Effector memory CD4-positive, alpha-beta T cell (primary cell): ENCODE results near the gene CADPS2.

ENCODE experiments used
- DNase-seq, 3 donors: peaks; one replicate each; pipeline ENCODE4 v3.0.0-alpha.2; 2020
- H3K27ac ChIP-seq: 2 replicates; pipeline ENCODE4 v1.7.0; 2013; ENCODE audit warnings: mild to moderate bottlenecking, low read length, moderate library complexity; ENCODE audit not compliant: insufficient read depth, poor library complexity, severe bottlenecking
- H3K27me3 ChIP-seq: replicated peaks from 2 replicates; pipeline ENCODE4 v1.7.0; 2013; ENCODE audit warnings: mild to moderate bottlenecking, low read length; ENCODE audit not compliant: insufficient read depth, control insufficient read depth, poor library complexity, severe bottlenecking
- H3K36me3 ChIP-seq: 2 replicates; pipeline ENCODE4 v1.7.0; 2013; ENCODE audit warnings: mild to moderate bottlenecking, low read length, moderate library complexity; ENCODE audit not compliant: control insufficient read depth, insufficient read depth
- H3K4me1 ChIP-seq: 2 replicates; pipeline ENCODE4 v1.7.0; 2013; ENCODE audit warnings: low read length, mild to moderate bottlenecking; ENCODE audit not compliant: control insufficient read depth, insufficient read depth, poor library complexity, severe bottlenecking
- H3K4me3 ChIP-seq: 2 replicates; pipeline ENCODE4 v1.7.0; 2013; ENCODE audit warnings: low read length, low read depth, mild to moderate bottlenecking; ENCODE audit not compliant: insufficient read depth, poor library complexity, severe bottlenecking
- H3K9me3 ChIP-seq: 2 replicates; pipeline ENCODE4 v1.7.0; 2013; ENCODE audit warnings: mild to moderate bottlenecking, low read length, moderate library complexity; ENCODE audit not compliant: control insufficient read depth

The CADPS2 gene

DNA sequence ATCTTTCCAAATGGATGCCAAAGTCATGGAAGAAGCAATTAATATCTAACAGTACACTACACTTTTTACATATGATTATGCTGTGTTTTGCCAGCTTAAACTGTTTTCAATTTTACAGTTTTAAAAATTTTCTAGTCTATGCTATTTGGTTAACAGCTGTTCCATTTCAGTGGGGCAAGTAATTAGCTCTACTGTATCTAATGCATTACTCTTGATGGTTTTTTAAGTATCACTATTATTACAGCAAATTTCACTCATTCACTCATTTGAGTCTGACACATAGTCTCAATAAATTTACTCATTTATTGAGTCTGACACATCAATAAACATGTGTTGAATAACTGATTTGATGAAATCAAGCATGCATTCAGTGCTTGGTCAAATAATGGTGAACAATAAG is 343.1 kb downstream of the CADPS2 start:
- H3K27ac ChIP-seq = no peak overlapping the region
- H3K4me3 ChIP-seq = no peak overlapping the region
- H3K4me1 ChIP-seq = no peaks in the 10 kb centered on the region
- DNase-seq = no peak
- no peaks in the 10 kb centered on the region for H3K27me3 ChIP-seq
- H3K36me3 ChIP-seq = no peaks in the 10 kb centered on the region
- H3K9me3 ChIP-seq = no peaks in the 10 kb centered on the region

DNA sequence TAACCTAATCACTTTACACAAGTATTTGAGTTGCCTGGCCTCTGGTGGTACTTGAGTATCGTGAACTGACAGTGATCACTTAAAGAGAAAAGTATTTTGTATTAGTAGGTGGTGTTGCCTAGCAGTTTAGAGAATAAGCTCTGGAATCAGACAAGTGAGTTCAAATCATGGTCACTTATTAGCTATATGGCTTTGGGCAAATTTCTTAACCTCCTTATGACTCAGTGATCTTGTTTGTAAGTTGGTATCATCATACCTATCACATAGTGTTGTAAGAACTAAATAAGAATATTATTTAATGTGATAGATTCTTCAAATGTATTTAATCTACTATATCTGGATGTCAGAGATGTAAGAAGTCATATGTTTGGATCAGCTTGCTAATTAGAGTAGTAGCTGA is 351.2 kb downstream of the CADPS2 start:
- no peaks in the 10 kb centered on the region for H3K36me3 ChIP-seq
- H3K27me3 ChIP-seq = no peaks in the 10 kb centered on the region
- no peaks in the 10 kb centered on the region for H3K4me1 ChIP-seq
- H3K27ac ChIP-seq = no peak overlapping the region
- H3K4me3 ChIP-seq = no peak overlapping the region
- no peak for DNase-seq
- no peaks in the 10 kb centered on the region for H3K9me3 ChIP-seq

DNA sequence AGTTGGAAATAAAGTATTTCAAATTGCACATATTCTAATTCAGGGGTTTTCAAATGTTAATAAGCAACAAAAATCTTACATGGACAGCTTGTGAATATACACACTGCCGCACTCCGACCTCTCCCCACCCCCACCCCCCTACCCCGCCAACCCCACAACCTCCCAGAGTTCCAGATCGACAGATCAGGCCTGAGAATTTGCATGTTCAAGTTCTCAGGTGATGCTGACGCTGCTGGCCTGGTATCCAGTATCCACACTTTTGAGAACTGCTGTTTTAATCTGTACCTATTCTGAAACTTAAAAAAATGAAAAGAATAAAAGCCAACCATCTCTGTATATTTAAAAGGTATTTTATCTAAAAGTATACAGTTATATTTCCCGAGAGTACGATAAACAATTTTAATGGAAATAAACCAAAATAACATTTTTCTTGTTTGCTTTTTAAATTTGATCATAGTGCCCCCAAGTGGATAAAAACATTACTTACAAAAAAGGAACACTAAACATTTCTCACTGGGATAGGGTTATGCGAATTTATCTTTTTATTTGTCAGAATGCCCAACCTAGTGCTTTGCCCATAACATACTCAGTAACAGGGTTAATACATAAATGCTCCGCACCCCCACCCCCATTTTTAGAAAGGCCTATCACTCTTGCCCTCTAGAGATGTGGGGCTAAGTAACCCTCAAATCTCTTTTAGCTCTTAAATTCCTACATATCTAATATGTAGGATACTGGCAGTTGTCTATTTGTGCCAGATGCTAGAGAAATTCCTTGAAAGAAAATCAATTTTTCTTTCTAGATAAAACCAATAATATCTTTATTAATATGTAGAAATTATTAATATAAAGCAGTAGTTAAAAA is 353.6 kb downstream of the CADPS2 start:
- no peak overlapping the region for H3K4me3 ChIP-seq
- no peak overlapping the region for H3K27ac ChIP-seq
- no peak for DNase-seq
- H3K4me1 ChIP-seq = no peaks in the 10 kb centered on the region
- no peaks in the 10 kb centered on the region for H3K9me3 ChIP-seq
- H3K36me3 ChIP-seq = no peaks in the 10 kb centered on the region
- H3K27me3 ChIP-seq = no peaks in the 10 kb centered on the region

DNA sequence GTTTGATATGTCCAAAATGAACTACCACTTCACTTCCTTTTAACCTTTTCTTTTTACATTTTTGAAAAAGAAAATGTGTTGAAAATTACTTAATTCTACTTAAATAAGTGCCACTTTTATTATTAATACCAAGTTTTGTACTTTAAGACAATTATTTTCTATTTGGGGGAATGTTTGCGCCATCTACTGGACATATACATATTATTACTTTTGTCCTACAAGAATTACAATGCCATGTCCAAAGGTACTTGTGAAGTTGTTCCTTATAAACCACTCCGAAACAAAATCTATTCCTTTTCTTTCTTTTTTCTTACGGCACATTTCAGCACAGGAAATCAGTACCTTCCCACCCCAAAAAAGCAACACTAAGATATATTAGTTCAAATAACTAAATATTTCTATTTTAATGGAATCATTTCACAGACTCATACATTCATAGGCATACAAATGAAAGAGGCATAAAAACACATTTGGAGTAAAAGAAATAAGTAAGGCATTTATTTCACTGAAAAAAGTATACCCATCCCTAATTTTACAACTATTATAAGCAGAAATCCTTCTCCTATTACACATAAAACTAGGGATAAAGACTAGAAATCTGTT is 357.3 kb downstream of the CADPS2 start:
- Histone ChIP-seq H3K9me3 (no peaks in the 10 kb centered on the region), H3K36me3 (no peaks in the 10 kb centered on the region), H3K4me1 (no peaks in the 10 kb centered on the region), H3K4me3 (no peak overlapping the region), H3K27ac (no peak overlapping the region), H3K27me3 (no peaks in the 10 kb centered on the region)
- DNase-seq = no peak

DNA sequence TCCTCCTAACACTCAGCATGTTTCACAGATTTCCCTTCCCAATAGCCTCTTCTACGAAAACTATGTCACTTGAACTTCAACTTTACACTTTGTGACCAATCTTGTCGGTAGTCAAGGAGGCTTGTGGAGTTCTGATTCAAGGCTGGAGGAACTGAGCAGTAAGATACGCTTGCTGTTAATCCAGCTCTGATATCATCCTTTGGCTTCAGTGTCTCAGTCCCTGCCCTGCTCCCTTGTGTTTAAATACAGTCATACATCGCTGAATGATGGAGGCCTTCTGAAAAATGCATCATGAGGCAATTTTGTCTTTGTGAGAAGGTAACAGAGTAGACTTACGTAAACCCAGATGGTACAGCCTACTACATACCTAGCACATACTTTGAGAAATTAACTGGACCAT is 360.9 kb downstream of the CADPS2 start:
- Histone ChIP-seq H3K36me3 (no peaks in the 10 kb centered on the region), H3K4me3 (no peak overlapping the region), H3K9me3 (no peaks in the 10 kb centered on the region)

DNA sequence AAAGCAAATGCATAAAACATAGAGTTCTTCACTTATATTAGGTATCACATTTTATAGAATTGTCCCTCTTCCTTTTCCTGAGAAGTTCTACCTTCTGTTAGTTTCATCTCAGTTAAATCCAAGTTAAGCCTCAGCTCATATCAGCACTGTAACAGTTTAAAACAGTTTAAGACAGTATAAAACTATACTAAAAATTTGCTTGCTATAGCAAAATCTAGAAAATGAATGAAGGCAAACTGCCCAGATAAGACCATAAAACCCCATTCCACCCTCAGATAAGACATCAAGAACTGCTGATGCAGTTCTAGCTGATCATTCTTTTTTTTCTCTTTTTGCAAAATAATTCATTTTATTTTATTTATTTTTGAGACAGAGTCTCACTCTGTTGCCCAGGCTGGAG is 364.5 kb downstream of the CADPS2 start:
- H3K36me3 ChIP-seq = no peaks in the 10 kb centered on the region
- no peaks in the 10 kb centered on the region for H3K9me3 ChIP-seq
- H3K4me1 ChIP-seq = no peaks in the 10 kb centered on the region
- H3K27me3 ChIP-seq = no peaks in the 10 kb centered on the region
- no peak overlapping the region for H3K27ac ChIP-seq
- no peak for DNase-seq
- no peak overlapping the region for H3K4me3 ChIP-seq

More for the DNA sequence above, 360.9 kb downstream of the CADPS2 start:
- H3K27ac ChIP-seq = no peak overlapping the region
- DNase-seq = no peak
- no peaks in the 10 kb centered on the region for H3K4me1 ChIP-seq
- no peaks in the 10 kb centered on the region for H3K27me3 ChIP-seq

DNA sequence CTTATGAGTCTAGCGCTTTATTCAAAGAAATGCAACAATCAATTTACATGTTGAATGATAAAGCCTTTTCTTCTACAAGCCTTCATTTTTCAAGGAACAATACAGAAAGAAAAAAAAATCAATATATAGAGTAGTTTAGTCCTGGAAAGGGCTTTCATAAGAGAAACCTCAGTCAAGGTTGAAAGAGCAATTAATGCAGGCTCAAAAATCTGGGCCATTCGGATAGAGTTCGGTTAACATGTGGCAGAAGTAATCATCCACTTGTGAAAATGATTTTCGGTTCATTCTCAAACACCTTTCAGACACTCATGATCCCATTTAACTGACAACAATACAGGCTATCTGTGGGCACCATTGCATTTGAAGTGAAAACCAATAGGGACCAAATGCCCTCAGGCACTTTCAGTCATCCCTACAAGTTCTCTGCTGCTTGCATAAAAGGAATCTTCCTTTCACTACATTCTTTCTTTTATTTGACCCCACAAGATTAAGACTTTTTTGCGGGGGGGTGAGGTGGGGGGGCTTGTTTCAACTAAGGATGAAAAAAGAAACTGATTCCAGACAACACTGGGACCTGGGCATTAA is 365.2 kb downstream of the CADPS2 start:
- H3K36me3 ChIP-seq = no peaks in the 10 kb centered on the region
- H3K4me1 ChIP-seq = no peaks in the 10 kb centered on the region
- DNase-seq = no peak
- H3K4me3 ChIP-seq = no peak overlapping the region
- no peaks in the 10 kb centered on the region for H3K27me3 ChIP-seq
- no peaks in the 10 kb centered on the region for H3K9me3 ChIP-seq
- H3K27ac ChIP-seq = no peak overlapping the region

DNA sequence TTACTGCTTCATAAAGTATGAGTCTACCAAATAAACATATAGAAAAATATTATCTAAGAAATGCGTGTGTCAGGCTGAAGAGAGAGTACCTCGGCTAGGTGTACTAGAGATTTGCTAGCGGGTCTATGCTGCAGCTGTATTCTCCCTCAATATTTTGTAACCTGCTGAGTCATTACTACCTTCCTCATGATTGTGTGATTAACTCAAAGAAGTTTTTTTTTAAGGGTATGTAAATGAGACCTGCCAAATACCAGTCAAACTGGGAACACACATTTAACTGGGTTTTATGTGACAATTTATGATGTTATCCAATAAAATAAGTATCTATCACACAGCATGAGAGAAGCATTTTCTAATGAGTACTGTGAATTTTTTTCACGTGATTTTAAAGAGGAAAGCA is 367.8 kb downstream of the CADPS2 start:
- H3K4me3 ChIP-seq = no peak overlapping the region
- no peaks in the 10 kb centered on the region for H3K9me3 ChIP-seq
- no peaks in the 10 kb centered on the region for H3K27me3 ChIP-seq
- no peak for DNase-seq
- H3K27ac ChIP-seq = no peak overlapping the region
- H3K4me1 ChIP-seq = no peaks in the 10 kb centered on the region
- no peaks in the 10 kb centered on the region for H3K36me3 ChIP-seq

DNA sequence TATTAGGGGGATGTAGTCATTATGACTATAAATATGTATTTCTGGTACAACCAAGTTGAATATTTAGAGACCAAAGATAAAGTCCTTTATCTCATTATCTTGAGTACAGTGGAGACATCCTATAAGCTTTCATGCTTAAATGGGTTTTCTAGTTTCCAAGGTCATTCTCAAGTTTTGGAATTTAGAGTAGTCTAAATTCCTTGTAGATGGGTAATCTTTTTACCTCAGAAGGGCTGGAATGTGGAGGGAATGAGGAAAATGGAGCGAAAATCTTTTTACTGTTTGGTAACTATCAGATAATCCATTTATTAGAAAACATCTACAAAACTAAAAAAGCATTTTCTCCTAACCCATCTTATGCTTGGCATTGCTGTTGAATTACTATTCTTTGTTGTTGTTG is 368.7 kb downstream of the CADPS2 start:
- no peak for DNase-seq
- H3K4me3 ChIP-seq = no peak overlapping the region
- no peak overlapping the region for H3K27ac ChIP-seq
- no peaks in the 10 kb centered on the region for H3K36me3 ChIP-seq
- H3K9me3 ChIP-seq = no peaks in the 10 kb centered on the region
- H3K27me3 ChIP-seq = no peaks in the 10 kb centered on the region
- no peaks in the 10 kb centered on the region for H3K4me1 ChIP-seq

DNA sequence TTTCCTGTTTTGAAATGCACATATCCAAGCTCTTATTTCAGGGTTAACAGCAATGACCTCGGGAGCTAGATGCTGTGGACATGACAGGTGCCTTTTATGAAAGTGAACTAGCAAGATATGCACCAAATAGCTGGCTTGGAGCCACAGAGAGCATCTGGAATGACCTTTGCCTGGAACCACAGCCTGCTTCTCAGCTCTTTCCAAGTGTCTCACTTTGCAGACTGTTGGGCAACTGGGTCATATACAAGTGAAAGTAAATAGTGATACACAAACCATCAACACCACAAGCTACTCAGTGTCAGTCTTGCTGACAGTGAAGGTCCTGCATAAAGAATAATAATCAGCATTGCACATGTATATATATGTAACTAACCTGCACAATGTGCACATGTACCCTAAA is 370.9 kb downstream of the CADPS2 start:
- Histone ChIP-seq H3K27ac (no peak overlapping the region), H3K27me3 (no peaks in the 10 kb centered on the region), H3K36me3 (no peaks in the 10 kb centered on the region), H3K4me1 (no peaks in the 10 kb centered on the region), H3K9me3 (no peaks in the 10 kb centered on the region), H3K4me3 (no peak overlapping the region)
- no peak for DNase-seq
